GM19372 (cell line): ENCODE measurements around the gene EXD2.
"Not testable (repeated sequence)": the region's sequence is repeated elsewhere in the genome, so short reads cannot be mapped to it uniquely, and the experiment has no call there.

Experiments
- ATAC-seq: cut with Tn5 transposase; IDR thresholded peaks from one replicate; pipeline ENCODE4 v1.9.1; 2021; ENCODE audit warnings: mild to moderate bottlenecking, low read depth, moderate library complexity; ENCODE audit not compliant: unreplicated experiment

EXD2 gene

DNA sequence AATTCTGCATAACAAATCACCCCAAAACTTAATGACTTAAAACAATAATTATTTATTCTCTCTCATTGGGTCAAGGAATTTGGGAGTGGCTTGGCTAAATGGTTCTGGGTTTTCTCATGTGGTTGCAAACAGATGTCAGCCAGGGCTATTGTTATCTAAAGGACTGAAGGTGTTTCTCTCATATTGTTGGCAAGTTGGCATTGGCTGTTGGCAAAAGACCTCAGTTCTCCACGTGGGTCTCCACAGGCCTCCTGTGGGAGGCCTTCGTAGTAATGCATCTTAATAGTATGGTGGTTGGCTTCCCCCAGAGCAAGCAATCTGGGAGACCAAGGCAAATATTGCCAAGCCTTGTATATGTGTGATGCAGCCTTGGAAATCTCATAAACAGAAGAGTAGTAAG, 83.0 kb downstream of the EXD2 start:
- ATAC-seq = no peak

DNA sequence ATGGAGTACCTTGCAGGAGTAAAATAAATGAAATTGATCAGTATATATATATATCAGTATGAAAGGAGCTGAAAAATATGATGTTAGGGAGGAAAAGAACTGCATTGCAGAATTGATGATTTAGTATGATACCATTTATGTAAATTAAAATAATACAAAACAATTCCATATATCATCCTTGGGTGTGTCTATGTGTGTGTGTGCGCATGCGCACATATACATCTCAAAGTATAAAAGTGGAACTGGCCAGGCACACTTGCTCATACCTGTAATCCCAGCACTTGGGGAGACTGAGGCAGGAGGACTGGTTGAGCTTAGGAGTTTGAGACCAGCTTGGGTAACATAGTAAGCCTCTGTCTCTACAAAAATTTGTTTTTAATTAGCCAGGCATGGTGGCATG, 84.0 kb downstream of the EXD2 start:
- ATAC-seq = no peak

DNA sequence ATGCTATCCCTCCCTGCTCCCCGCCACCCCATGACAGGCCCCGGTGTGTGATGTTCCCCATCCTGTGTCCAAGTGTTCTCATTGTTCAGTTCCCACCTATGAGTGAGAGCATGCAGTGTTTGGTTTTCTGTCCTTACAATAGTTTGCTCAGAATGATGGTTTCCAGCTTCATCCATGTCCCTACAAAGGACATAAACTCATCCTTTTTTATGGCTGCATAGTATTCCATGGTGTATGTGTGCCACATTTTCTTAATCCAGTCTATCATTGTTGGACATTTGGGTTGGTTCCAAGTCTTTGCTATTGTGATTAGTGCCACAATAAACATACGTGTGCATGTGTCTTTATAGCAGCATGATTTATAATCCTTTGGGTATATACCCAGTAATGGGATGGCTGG, 86.1 kb downstream of the EXD2 start:
- ATAC-seq = not testable (repeated sequence)

DNA sequence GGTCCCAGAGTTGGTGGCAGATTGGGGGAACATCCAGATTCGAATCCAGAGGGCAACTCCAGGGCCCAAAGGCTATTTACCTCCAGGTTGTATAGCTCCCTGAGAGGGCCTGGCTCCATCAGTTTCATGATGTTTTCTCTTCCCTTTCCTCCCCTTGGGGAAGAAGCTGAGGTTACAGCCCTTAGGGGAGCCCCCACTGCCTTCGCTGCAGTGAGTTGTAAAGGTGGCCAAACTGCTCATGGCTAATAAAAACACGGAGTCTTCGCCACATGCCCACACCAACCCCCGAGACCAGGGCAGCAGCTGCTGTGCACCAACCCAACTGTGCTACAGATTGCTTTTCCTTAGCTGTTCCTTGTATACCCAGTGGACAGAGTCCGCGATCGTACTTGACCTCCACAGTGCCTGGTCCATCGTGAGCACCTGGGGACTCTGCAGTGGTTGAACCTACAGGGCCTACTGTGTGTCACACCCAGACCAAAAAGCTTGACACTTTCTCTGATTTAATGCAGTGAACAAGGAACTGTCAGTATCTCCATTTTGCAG, 89.5 kb downstream of the EXD2 start:
- no peak for ATAC-seq

DNA sequence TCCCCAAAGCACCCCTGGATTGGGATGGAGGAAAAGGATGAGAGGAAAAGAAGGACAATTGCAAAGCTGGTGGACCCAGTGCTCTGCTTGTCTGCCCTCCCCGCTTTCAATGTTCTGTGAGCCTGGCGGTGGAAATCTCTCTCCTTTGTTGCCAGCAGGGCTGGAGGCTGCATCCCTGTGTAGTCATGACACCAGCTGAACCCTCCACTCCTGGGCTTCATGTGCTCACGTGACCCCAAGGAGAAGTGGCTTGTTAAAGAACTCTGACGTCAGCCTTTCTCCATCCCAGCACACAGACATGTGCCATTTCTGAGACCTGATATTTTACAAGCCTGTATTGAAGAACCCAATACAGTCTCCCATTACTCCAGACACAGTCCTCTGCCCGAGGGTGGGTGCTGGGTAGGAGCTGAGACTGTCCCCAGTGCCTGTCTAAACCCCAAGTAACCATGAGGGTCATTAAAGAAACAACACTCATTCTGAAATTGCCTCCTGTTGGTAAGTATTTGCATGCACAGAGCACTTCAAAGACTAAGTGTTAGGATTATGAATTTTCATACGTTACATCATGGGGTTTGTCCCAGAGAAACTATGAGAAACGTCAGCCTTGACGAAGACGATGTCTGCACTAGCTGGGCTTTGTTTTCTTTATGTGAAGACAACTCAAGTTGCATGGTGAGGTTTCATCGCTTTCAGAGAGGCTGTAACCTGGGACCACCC, 90.3 kb downstream of the EXD2 start:
- no peak for ATAC-seq

DNA sequence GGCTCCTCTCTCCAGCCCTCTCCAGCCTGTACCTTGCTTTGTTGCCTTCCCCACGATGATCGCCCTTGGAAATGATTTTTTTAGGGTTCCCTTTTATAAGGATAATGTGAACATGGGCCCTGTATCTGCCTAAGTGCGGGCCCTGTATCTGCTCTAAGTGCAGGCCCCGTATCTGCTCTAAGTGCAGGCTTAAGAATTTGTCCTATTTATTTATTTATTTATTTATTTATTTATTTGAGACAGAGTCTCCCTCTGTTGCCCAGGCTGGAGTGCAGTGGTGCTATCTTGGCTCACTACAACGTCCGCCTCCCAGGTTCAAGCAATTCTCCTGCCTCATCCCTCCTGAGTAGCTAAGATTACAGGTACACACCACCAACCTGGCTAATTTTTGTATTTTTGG, 91.2 kb downstream of the EXD2 start:
- no peak for ATAC-seq

DNA sequence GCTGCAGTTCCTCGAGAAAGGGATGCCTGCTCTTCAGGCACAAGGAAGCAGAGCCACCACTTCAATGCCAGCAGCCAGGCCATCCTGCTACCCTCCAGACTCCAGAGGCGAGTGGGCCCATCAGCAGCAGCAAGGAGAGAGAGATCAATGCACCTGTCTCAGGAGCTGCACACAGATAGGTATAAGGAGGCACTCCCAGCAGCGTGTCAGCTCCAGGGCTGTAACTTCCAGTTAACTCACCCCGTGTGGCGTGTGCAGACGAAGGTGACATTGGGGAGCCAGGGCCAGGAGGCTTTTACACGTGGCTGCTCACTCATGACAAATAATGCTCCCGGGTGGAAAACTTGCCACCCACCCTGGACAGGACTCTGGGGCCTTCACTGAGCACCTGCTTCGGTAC, 92.9 kb downstream of the EXD2 start:
- ATAC-seq = no peak

DNA sequence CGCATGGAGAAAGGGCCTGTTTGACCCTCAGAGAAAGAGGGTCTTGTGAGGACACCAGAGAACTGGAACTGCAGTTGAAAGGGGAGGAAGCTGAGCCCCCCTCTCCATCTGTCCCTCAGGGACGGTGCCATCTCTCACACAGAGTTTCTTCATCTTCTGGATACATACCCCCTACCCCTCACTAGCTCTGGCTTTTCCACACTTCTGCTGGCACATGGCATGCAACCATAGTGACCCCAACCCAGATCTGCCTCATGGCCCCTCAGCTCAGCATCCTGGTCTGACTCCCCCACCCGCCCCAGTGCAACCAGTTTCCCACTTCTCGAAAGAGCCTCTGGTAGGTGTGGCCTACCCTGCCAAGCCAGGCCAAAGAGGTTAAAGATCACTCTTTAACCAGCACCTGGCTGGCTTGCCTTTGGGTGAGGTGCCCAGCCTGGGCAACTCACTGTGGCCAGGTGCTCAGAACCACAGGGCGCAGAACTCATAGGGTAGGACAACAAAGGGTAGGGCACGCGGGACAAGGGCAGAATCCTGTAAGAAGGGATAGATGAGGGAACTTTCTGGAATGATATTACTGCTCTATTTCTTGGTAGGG, 94.5 kb downstream of the EXD2 start:
- no peak for ATAC-seq

DNA sequence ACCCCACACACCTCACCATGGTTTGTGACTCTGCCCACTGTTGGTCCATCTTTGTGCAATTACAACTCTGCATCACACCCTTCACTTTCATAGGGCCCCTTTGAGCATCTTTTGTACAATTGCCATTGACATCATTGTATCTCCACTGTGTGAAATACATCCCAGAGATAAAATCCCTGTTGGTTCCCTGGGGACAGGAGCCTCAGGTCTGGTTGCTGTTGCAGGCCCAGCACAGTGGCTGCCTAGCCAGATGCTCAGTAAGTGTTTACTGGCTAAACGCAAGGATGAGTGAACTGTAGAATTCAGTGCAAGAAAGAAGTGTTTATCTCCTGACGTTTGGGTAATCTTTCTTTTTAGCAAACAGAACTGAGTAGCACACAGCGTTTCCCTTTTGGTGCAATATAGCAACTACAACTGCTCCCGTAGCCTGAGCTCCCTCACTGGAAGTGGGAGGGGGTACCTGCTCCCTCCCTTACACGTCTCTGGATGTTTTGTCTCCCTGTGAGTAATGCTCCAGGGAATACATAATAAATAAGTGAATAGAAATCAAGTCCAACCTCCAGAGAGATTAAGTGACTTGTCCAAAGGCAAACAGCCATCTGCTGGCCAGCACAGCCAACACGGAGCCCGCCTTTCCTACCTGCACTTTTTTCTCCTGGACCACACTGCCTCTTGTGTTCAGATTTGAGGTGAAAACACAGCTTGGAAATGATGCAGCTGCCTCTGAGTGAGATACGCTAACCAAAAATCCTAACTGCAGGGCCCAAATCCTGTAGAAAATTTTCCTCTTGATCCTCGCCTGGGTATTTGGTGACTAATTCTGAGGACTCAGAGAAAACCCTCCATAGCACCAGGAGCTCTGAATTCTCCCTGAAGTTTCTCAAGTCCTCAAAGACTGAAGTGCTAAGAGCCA, 96.1 kb downstream of the EXD2 start:
- no peak for ATAC-seq

DNA sequence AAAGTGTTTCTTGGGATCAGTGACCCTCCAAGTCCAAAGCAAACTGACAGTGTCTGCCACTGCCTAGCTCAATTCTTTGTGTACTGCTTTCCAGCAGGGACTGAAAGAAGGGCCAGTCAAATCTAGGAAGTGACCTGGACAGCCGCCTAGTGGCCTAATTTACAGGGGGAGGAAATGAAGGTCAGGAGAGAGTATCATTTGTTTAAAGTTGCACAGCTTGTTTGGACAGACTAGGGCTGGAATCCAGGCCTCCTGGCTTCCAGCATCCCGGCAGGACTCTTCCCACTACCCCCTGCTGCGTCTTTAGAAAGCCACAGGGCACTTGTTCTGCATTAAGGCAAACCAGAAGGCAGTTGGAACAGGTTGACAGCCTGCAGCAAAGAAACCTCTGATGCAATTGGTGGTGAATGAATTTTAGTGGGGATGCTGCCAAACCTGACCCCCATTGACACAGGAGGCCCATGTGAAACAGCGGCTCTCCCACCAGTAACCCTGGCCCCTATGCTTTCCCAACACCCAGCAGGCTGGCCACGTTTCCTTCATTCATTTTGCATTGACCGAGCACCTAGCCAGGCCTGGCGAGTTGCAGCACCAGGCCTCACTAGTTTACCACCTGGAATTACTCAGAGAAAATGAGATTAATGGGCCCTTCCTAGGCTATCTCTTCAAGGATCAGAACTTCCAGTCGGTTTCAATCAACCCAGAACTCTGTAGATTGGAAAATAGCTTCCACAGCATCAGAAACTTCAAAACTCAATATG, 96.9 kb downstream of the EXD2 start:
- no peak for ATAC-seq

DNA sequence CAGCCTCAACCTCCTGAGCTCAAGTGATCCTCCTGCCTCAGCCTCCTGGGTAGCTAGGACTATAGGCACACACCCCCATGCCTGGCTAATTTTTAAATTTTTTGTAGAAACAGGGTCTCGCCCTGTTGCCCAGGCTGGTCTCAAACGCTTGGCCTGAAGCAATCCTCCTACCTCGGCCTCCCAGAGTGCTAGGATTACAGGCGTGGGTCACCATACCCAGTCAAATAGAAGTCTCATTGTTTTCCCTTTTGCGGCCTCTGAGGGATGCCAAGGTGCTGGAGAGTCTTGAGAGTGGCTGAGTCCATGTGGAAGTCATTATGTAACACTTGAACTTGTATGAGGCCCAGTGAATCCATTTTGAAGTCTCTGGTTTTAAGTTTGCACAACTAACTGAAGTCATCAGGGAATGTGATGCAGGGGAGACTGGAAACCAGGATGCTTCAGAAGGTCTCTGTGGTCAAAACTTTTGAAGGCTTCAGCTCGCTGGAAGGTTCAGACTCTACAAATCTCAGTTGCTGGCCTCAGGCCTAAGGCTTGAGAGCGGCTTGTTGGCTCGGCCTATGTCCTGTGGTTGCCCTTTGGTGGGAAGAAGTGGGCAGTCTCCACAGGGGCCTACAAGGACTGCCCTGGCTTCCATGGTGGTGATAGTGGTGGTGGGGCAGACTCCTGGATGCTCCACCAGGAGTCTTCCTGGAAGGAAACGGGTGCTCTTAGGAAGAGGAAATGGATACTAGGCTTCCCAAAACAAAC, 97.8 kb downstream of the EXD2 start:
- no peak for ATAC-seq

DNA sequence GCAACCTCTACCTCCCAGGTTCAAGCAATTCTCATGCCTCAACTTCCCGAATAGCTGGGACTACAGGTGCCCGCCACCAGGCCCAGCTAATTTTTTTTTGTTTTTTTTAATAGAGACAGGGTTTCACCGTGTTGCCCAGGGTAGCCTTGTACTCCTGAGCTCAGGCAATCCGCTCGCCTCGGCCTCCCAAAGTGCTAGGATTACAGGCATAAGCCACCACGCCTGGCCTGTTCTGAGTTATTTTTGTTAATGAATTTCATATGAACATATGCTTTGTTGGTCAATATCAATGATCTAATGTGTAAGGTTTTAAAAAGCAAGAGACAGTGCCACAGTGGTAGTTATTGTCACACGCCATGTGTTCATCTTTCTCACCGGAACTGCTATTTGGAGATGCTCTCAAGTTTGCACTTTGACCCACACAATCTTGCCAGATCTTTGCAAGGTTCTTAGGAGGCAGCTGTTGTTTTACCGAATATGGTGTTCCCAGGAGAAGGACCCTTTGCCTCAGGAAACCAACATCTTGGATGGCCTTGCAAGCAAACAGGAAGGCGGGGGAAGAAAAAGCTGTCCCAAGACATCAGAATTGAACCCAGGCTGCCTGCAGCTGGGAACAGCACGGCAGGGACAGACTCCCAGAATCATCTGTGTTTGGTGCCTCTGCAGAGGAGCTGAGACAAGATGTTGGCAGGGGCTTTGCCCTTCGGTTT, 98.7 kb downstream of the EXD2 start:
- ATAC-seq = no peak

DNA sequence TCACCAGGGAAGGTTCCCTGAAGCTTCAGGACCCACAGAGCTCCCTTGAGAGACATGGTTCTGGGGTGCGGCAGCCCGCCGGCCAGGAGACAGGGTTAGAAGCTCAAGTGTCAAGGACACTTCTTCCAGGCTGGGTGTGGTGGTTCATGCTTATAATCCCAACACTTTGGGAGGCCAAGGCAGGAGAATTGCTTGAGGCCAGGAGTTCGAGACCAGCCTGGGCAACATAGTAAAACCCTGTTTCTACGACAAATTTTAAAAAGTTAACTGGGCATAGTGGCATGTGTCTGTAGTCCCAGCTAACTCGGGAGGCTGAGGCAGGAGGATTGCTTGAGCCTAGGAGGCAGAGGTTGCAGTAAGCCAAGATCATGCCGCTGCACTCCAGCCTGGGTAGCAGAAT, 99.6 kb downstream of the EXD2 start:
- not testable (repeated sequence) for ATAC-seq

DNA sequence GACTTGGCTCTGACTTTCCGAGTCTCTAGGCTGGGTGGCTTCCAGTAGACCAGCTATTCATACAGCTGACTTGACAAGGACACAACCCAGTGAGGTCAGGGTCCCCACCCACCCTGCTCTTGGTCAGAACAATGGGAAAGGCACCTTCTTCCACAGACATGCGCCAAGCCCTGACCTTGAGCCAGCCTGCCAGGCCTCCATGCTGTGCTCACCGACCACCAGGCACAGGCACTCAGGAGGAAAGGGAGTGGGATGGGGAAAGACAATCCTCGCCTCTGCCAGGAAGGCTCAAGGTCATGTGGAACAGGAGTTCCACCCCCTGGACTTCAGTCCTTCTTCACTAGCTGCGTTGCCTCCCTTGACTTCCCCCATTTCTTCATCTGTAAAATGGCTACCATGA, 100.1 kb downstream of the EXD2 start:
- no peak for ATAC-seq

DNA sequence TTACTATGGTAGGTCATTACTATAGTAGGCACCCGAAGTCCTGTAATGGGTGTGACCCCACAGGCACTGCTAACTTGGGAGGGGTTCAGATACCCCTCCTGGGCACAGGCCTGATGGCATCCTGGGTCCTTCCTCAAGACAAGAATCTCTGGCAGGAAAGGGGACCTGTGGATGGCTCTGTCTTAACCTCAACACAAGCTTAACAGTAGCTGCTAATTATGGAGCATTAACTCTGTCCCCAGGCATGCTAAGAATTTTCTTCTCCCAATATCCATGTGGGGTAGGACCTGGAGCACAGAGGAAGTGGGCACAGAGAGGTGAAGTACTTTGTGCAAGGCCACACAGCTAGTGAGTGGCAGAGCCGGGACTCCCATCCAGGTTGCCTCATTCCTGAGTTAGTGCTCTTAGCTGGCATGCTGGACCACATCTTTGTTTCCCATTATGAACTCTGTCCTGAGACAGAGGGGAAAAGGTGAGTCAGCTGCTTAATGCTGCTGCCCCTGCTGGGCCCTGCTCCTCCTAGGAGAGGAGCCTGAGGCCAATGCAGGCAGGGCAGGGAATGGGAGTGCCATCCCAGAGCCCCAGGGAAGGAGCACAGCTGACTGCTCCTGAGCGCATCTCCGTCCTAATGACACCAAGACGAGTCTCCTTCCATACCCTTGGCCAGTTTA, 100.7 kb downstream of the EXD2 start:
- no peak for ATAC-seq
